Measurements from ENCODE around the gene CFAP58.

DNA sequence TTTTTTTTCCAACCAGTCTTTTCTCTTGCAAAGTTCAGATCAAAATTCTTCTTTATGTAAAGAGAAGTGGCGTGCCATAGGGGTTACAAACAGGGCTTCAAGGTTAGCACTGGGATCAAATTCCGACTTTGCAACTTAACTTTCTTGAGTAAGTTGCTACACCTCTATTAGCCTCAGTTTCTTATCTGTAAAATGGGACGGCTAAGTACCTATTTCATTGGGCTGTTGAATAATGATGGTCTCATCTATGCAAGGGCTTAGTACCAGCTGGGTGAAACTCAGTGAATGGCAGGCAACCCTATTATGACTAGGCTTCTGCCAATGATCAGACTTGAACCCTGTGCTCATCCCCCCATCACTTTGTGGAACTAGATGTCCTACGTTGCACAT is 49.3 kb upstream of the CFAP58 start:
- TF ChIP-seq CTCF (IDR thresholded peaks at IDR 0.05) (no peak), EP300 (IDR thresholded peaks at IDR 0.05) (no peak), POLR2AphosphoS5 (IDR thresholded peaks at IDR 0.05) (no peak), POLR2A (IDR thresholded peaks at IDR 0.05) (no peak)
